A673 (cell line): ENCODE measurements around the gene ATRAID. TPM values are rescaled to one million over a fixed set of nuclear protein-coding genes. Genes with fewer than 3 reads are reported as not detected.

Experiments
- BruUV-seq: library from RNA; stranded (reverse); fragments of 400-500 nt; replicated peaks from 2 replicates; lab custom pipeline; 2021; lab: Mats Ljungman, UMichigan
- CTCF ChIA-PET: fragments of 300-600 bp; sonication (Branson Sonifier 250); formaldehyde crosslinking; loops from one replicate; lab custom pipeline; 2022; ENCODE audit warnings: antibody characterized with exemption; lab: Charles Lee
- POLR2A ChIA-PET: fragments of 300-600 bp; sonication (Branson Sonifier 250); formaldehyde crosslinking; loops from one replicate; lab custom pipeline; 2022; ENCODE audit warnings: antibody characterized with exemption; ENCODE audit not compliant: low non-redundant PET; lab: Charles Lee
- DNase-seq: peaks from one replicate; pipeline ENCODE4 v3.0.0-alpha.2; 2015; ENCODE audit warnings: low spot score
- H3K27ac ChIP-seq: fragments of 200-600 bp; sonication (generic); 2 replicates; pipeline ENCODE4 v1.5.1; 2016; ENCODE audit warnings: mixed run types, low read depth, mild to moderate bottlenecking, mixed read lengths, antibody characterized with exemption, low read length; ENCODE audit not compliant: poor library complexity, severe bottlenecking
- H3K27me3 ChIP-seq: fragments of 200-600 bp; sonication (generic); replicated peaks from 2 replicates; pipeline ENCODE4 v1.6.1; 2017; ENCODE audit warnings: mixed run types, low read depth, mild to moderate bottlenecking, mixed read lengths, antibody characterized with exemption, low read length; ENCODE audit not compliant: insufficient read depth, poor library complexity
- H3K36me3 ChIP-seq: fragments of 200-600 bp; sonication (generic); 2 replicates; pipeline ENCODE4 v1.6.1; 2016; ENCODE audit warnings: mixed run types, mild to moderate bottlenecking, mixed read lengths, antibody characterized with exemption, low read length; ENCODE audit not compliant: insufficient read depth, poor library complexity, severe bottlenecking
- H3K4me1 ChIP-seq: fragments of 200-600 bp; sonication (generic); 2 replicates; pipeline ENCODE4 v1.6.1; 2017; ENCODE audit warnings: mixed run types, mild to moderate bottlenecking, mixed read lengths, antibody characterized with exemption, low read length; ENCODE audit not compliant: insufficient read depth, poor library complexity, severe bottlenecking
- H3K4me3 ChIP-seq: fragments of 200-600 bp; sonication (generic); 2 replicates; pipeline ENCODE4 v1.5.1; 2016; ENCODE audit warnings: low read depth, mixed run types, mild to moderate bottlenecking, mixed read lengths, low read length; ENCODE audit not compliant: poor library complexity, severe bottlenecking
- H3K9me3 ChIP-seq: fragments of 200-600 bp; sonication (generic); 2 replicates; pipeline ENCODE4 v1.6.1; 2016; ENCODE audit warnings: mixed run types, low read depth, mild to moderate bottlenecking, mixed read lengths, antibody characterized with exemption, low read length; ENCODE audit not compliant: poor library complexity, severe bottlenecking
- EZH2 ChIP-seq: fragments of 200-600 bp; sonication (generic); IDR thresholded peaks from 2 replicates; pipeline ENCODE4 v1.6.1; 2017; ENCODE audit warnings: borderline replicate concordance, low read depth, mild to moderate bottlenecking, mixed read lengths, antibody characterized with exemption, low read length; ENCODE audit not compliant: poor library complexity, severe bottlenecking
- intact Hi-C: fragments of 100-400 bp; cut with micrococcal nuclease; formaldehyde crosslinking; loops from one replicate; pipeline ENCODE4 v1.10.0; 2022; ENCODE audit not compliant: unreplicated experiment
- total RNA-seq: library from RNA; stranded (reverse); gene quantifications from 2 replicates; pipeline ENCODE4 v1.2.3, GENCODE V29; 2021
- TF ChIP-seq, protein P1 (sequence below): fragments of 300-800, 200-600 bp; sonication (generic); conservative IDR thresholded peaks from 2 replicates; pipeline ENCODE4 v1.5.1; 2017; ENCODE audit warnings: low read depth, mild to moderate bottlenecking, antibody characterized with exemption, low read length, moderate library complexity, mixed read lengths

ATRAID gene
- total RNA-seq, 1 experiment from 2014 or later: 107 TPM

DNA sequence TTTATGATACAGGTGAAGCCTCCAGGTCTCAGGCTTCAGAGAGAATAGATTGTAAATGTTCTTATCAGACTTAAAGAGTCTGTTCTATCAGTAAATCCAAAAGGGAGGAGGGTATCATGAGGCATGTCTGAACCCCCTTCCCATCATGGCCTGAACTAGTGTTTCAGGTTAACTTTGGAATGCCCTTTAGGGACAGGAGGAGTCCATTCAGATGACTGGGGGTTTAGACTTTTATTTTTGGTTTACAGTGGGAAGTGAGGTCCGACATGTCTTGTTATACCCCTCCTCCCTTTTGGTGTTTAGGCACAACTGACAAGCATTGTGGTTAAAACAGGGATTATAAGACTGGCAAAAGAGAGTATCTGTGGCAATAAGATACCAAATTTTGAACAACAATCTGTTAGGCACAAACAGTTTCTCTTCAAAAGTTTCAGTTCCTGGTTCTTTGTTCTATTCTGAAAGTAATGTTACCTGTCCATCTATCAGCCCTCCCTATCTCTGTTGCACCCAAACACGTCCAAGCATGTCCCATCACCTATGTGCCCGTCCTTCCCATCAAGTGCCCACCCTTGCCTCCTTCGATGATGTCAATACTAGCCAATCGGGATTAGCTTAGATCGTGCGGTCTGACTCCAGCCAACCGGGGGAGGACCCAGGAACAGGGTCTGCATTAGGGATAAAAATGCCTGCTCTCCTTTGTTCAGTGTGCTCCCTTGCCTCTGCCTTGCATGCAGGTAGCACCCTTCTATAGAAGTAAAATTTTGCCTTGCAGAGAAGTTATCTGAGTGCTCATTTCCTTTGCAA, 46.7 kb upstream of the ATRAID start:
- Histone ChIP-seq H3K9me3 (no peaks in the 10 kb centered on the region), H3K4me1 (no peaks in the 10 kb centered on the region), H3K27ac (no peak overlapping the region), H3K4me3 (no peak overlapping the region), H3K27me3 (no peaks in the 10 kb centered on the region), H3K36me3 (no peaks in the 10 kb centered on the region)
- ChIA-PET POLR2A (no interaction called here), CTCF (no interaction called here)
- intact Hi-C loops: no loop called here
- no peak for TF ChIP-seq EZH2
- TF ChIP-seq, protein P1, sequence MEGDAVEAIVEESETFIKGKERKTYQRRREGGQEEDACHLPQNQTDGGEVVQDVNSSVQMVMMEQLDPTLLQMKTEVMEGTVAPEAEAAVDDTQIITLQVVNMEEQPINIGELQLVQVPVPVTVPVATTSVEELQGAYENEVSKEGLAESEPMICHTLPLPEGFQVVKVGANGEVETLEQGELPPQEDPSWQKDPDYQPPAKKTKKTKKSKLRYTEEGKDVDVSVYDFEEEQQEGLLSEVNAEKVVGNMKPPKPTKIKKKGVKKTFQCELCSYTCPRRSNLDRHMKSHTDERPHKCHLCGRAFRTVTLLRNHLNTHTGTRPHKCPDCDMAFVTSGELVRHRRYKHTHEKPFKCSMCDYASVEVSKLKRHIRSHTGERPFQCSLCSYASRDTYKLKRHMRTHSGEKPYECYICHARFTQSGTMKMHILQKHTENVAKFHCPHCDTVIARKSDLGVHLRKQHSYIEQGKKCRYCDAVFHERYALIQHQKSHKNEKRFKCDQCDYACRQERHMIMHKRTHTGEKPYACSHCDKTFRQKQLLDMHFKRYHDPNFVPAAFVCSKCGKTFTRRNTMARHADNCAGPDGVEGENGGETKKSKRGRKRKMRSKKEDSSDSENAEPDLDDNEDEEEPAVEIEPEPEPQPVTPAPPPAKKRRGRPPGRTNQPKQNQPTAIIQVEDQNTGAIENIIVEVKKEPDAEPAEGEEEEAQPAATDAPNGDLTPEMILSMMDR: no peak
- DNase-seq: no peak
- BruUV-seq: no TSS peak

DNA sequence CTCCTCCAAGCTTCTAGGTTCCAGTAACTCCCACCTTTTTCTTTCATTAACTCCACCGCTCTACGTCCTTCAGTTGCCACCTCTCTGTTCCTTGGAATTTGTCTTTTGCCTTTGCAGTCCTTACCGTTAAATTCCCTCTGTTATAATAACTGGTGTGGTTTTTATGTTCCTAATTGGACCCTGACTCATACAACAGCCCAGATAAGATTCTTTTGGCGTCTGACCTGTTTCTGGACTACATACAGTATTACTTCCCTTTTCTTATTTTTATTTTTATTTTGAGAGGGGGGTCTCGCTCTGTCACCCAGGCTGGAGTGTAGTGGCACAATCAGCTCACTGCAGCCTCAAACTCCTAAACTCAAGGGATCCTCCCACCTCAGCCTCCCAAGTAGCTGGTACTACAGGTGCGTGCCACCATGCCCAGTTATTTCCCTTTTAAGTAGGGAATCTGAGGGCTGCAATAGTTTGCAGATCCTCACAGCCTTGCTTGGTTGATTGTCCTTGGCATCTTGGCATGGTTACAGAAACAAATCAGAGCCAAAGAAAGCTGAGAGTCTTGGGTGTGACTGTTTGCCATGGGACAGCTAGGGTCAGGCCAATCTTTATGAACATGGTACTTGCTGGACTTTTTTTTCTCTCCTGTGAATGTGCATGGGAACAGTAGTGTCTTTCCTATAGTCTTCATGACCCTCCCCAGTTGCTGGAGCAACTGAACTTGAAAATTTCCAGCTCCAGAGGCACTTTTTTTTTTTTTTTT, 41.1 kb upstream of the ATRAID start:
- H3K9me3 ChIP-seq: no peaks in the 10 kb centered on the region
- DNase-seq: no peak
- ChIA-PET CTCF (interaction anchor here (0.6 to 1.3 kb wide), 5 partner anchors 14 to 21 kb away, joined by 3 to 6 read pairs (median 4); no protein-coding TSS in a partner anchor), POLR2A (no interaction called here)
- H3K27me3 ChIP-seq: no peaks in the 10 kb centered on the region
- no peaks in the 10 kb centered on the region for H3K36me3 ChIP-seq
- H3K4me1 ChIP-seq: no peaks in the 10 kb centered on the region
- no peak overlapping the region for H3K4me3 ChIP-seq
- BruUV-seq: no TSS peak
- H3K27ac ChIP-seq: no peak overlapping the region
- TF ChIP-seq, protein P1: no peak
- no peak for TF ChIP-seq EZH2
- intact Hi-C loops: no loop called here

DNA sequence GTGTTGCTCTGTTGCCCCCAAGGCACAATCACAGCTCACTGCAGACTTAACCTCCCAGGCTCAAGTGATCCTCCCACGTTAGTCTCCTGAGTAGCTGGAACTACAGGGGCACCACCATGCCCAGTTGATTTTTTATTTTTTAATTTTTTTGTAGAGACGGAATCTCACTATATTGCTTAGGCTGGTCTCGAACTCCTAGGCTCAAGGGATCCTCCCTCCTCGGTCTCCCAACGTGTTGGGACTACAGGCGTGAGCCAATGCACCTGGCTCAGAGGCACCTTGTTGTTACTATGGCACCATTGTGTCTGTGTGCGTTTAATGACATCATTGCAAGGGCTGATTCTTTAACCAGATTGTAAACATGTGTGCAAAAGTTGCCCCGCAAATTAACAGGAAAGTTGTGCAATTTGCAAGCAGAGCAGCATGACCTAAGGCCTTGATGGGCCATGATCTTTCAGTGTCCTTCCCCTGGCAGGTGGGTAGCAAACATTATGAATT, 40.4 kb upstream of the ATRAID start:
- BruUV-seq: no TSS peak
- POLR2A ChIA-PET: no interaction called here

More for the DNA sequence above, 40.4 kb upstream of the ATRAID start:
- no peak overlapping the region for H3K4me3 ChIP-seq
- H3K27ac ChIP-seq: no peak overlapping the region
- no peaks in the 10 kb centered on the region for H3K27me3 ChIP-seq
- no peaks in the 10 kb centered on the region for H3K36me3 ChIP-seq
- TF ChIP-seq, protein P1: no peak
- TF ChIP-seq EZH2: no peak
- no peak for DNase-seq
- CTCF ChIA-PET: interaction anchor here (0.6 kb wide), 1 partner anchor 13 kb away, joined by 3 read pairs; no protein-coding TSS in a partner anchor
- no peaks in the 10 kb centered on the region for H3K9me3 ChIP-seq
- H3K4me1 ChIP-seq: no peaks in the 10 kb centered on the region
- intact Hi-C loops: no loop called here
